HEK293 (cell line): ENCODE results near the gene CHKA.
"Not testable (repeated sequence)": the region's sequence is repeated elsewhere in the genome, so short reads cannot be mapped to it uniquely, and the experiment has no call there.

Experiments
- CTCF ChIA-PET: fragments of 350-600 bp; formaldehyde crosslinking; extraction: SDS; loops from one replicate; lab custom pipeline; 2021; ENCODE audit warnings: antibody characterized with exemption; lab: Yijun Ruan, JAX
- POLR2A ChIA-PET: fragments of 300-600 bp; formaldehyde crosslinking; extraction: SDS; loops from one replicate; lab custom pipeline; 2020; ENCODE audit warnings: antibody characterized with exemption, inconsistent platforms; lab: Yijun Ruan, JAX
- H3K27ac ChIP-seq: fragments of 200-500 bp; sonication (Bioruptor generic); 2 replicates; pipeline ENCODE4 v1.5.1; 2014; ENCODE audit warnings: low read depth, low read length, control low read depth, inconsistent platforms; ENCODE audit errors: extremely low read depth
- H3K36me3 ChIP-seq, 2 experiments: fragments of 200-500 bp in 1 of 2; sonication (Bioruptor generic) in 1 of 2; 1 replicate in 1 of 2; 2 replicates in 1 of 2; pipeline ENCODE4 v1.5.1; 2014 to 2017; ENCODE audit warnings: inconsistent platforms in 2 of 2, low read length in 2 of 2; ENCODE audit not compliant: control insufficient read depth in 2 of 2, insufficient read depth in 1 of 2
- H3K4me1 ChIP-seq: fragments of 200-500 bp; sonication (Bioruptor generic); 2 replicates; pipeline ENCODE4 v1.5.1; 2014; ENCODE audit warnings: mild to moderate bottlenecking, low read length, inconsistent platforms; ENCODE audit not compliant: control insufficient read depth, insufficient read depth
- H3K4me3 ChIP-seq: 2 replicates; pipeline ENCODE4 v1.5.1; 2011; ENCODE audit warnings: low read depth, mild to moderate bottlenecking, control low read depth, low read length, moderate library complexity
- H3K9me3 ChIP-seq: fragments of 200-500 bp; sonication (Bioruptor generic); 2 replicates; pipeline ENCODE4 v1.5.1; 2014; ENCODE audit warnings: low read depth, low read length, inconsistent platforms; ENCODE audit not compliant: control insufficient read depth, insufficient read depth
- BCL11A ChIP-seq: fragments of 450-650 bp; formaldehyde crosslinking; IDR thresholded peaks from 2 replicates; pipeline ENCODE4 v1.5.1; 2016; ENCODE audit warnings: low read depth, missing biosample characterization, missing genetic modification characterization
- GLI4 ChIP-seq: fragments of 450-650 bp; formaldehyde crosslinking; IDR thresholded peaks from 2 replicates; pipeline ENCODE4 v1.5.1; 2016; ENCODE audit warnings: missing biosample characterization, missing genetic modification characterization
- IKZF3 ChIP-seq: fragments of 450-650 bp; IDR thresholded peaks from 2 replicates; pipeline ENCODE4 v1.5.0; 2018; ENCODE audit warnings: missing biosample characterization, mild to moderate bottlenecking, missing genetic modification characterization, moderate library complexity
- MZF1 ChIP-seq: fragments of 450-650 bp; formaldehyde crosslinking; IDR thresholded peaks from 2 replicates; pipeline ENCODE4 v1.5.1; 2017; ENCODE audit warnings: missing biosample characterization, missing genetic modification characterization, borderline replicate concordance
- ZBTB11 ChIP-seq: fragments of 450-650 bp; formaldehyde crosslinking; conservative IDR thresholded peaks from 2 replicates; pipeline ENCODE4 v1.5.1; 2016; ENCODE audit warnings: low read depth, missing biosample characterization, missing genetic modification characterization
- ZBTB17 ChIP-seq: fragments of 450-650 bp; formaldehyde crosslinking; IDR thresholded peaks from 2 replicates; pipeline ENCODE4 v1.5.1; 2016; ENCODE audit warnings: missing biosample characterization, missing genetic modification characterization
- ZBTB48 ChIP-seq: fragments of 450-650 bp; formaldehyde crosslinking; IDR thresholded peaks from 2 replicates; pipeline ENCODE4 v1.5.1; 2016; ENCODE audit warnings: missing biosample characterization, missing genetic modification characterization
- ZIC2 ChIP-seq: fragments of 450-650 bp; formaldehyde crosslinking; IDR thresholded peaks from 2 replicates; pipeline ENCODE4 v1.5.1; 2016; ENCODE audit warnings: missing biosample characterization, missing genetic modification characterization
- ZNF18 ChIP-seq: fragments of 450-650 bp; formaldehyde crosslinking; IDR thresholded peaks from 2 replicates; pipeline ENCODE4 v1.5.1; 2016; ENCODE audit warnings: missing biosample characterization, missing genetic modification characterization
- ZNF19 ChIP-seq: fragments of 450-650 bp; formaldehyde crosslinking; IDR thresholded peaks from 2 replicates; pipeline ENCODE4; 2016; ENCODE audit warnings: missing biosample characterization, missing genetic modification characterization, low read depth
- ZNF221 ChIP-seq: fragments of 450-650 bp; formaldehyde crosslinking; IDR thresholded peaks from 2 replicates; pipeline ENCODE4 v1.5.1; 2017; ENCODE audit warnings: missing biosample characterization, missing genetic modification characterization, borderline replicate concordance
- ZNF302 ChIP-seq: fragments of 450-650 bp; formaldehyde crosslinking; IDR thresholded peaks from 2 replicates; pipeline ENCODE4 v1.5.1; 2016; ENCODE audit warnings: missing biosample characterization, missing genetic modification characterization, low read depth
- ZNF391 ChIP-seq: fragments of 450-650 bp; formaldehyde crosslinking; IDR thresholded peaks from 2 replicates; pipeline ENCODE4 v1.5.1; 2016; ENCODE audit warnings: low read depth, missing biosample characterization, missing genetic modification characterization, borderline replicate concordance
- ZNF394 ChIP-seq: fragments of 450-650 bp; formaldehyde crosslinking; IDR thresholded peaks from 2 replicates; pipeline ENCODE4 v1.5.1; 2016; ENCODE audit warnings: missing biosample characterization, missing genetic modification characterization, mild to moderate bottlenecking, moderate library complexity, borderline replicate concordance
- ZNF433 ChIP-seq: fragments of 450-650 bp; formaldehyde crosslinking; IDR thresholded peaks from 2 replicates; pipeline ENCODE4 v1.5.1; 2016; ENCODE audit warnings: missing biosample characterization, missing genetic modification characterization, low read depth
- ZNF530 ChIP-seq: fragments of 450-650 bp; formaldehyde crosslinking; IDR thresholded peaks from 2 replicates; pipeline ENCODE4 v1.5.1; 2016; ENCODE audit warnings: low read depth, missing biosample characterization, missing genetic modification characterization
- ZNF561 ChIP-seq: fragments of 450-650 bp; IDR thresholded peaks from 2 replicates; pipeline ENCODE4 v1.5.1; 2018; ENCODE audit warnings: missing biosample characterization, missing genetic modification characterization, borderline replicate concordance
- ZNF621 ChIP-seq: fragments of 450-650 bp; formaldehyde crosslinking; IDR thresholded peaks from 2 replicates; pipeline ENCODE4 v1.5.1; 2017; ENCODE audit warnings: missing biosample characterization, missing genetic modification characterization
- ZNF664 ChIP-seq: fragments of 450-650 bp; formaldehyde crosslinking; IDR thresholded peaks from 2 replicates; pipeline ENCODE4 v1.5.1; 2016; ENCODE audit warnings: missing biosample characterization, missing genetic modification characterization
- ZNF692 ChIP-seq: fragments of 450-650 bp; formaldehyde crosslinking; IDR thresholded peaks from 2 replicates; pipeline ENCODE4 v1.5.1; 2016; ENCODE audit warnings: missing biosample characterization, missing genetic modification characterization
- ZSCAN30 ChIP-seq: fragments of 450-650 bp; IDR thresholded peaks from 2 replicates; pipeline ENCODE4 v1.5.1; 2018; ENCODE audit warnings: missing biosample characterization, mild to moderate bottlenecking, missing genetic modification characterization, moderate library complexity

Gene CHKA

GRCh38 chr11:68093565-68093964, 27.6 kb downstream of the CHKA start (continued):
- TF ChIP-seq GLI4 (tag by site-specific recombination) (no peak), ZBTB11 (no peak), IKZF3 (tag by site-specific recombination) (no peak), ZBTB17 (tag by site-specific recombination) (no peak), ZNF221 (no peak), ZNF530 (tag by site-specific recombination) (no peak), ZNF19 (tag by site-specific recombination) (no peak), ZNF433 (tag by site-specific recombination) (no peak), ZNF394 (no peak), ZNF561 (no peak)

- H3K4me1 ChIP-seq, H3K9me3 ChIP-seq, H3K27ac ChIP-seq, CTCF ChIA-PET, H3K4me3 ChIP-seq, POLR2A ChIA-PET: not testable (repeated sequence)
- H3K36me3 ChIP-seq, result peaks cover 0 to 14% of the 10 kb centered on the region in 2 experiments; a peak in 1 of 3 replicates
Measured at GRCh38 chr11:68092946-68093345, 28.2 kb downstream of the CHKA start.

- no peaks in the 10 kb centered on the region for H3K9me3 ChIP-seq
- peaks cover 0 to 14% of the 10 kb centered on the region in 2 experiments; a peak in 1 of 3 replicates for H3K36me3 ChIP-seq
- H3K4me1 ChIP-seq, result no peaks in the 10 kb centered on the region
- POLR2A ChIA-PET, result no interaction called here
- no peak overlapping the region for H3K4me3 ChIP-seq
- no peak for TF ChIP-seq ZSCAN30 (tag by site-specific recombination)
- TF ChIP-seq ZNF692 (tag by site-specific recombination), result no peak
- no peak for TF ChIP-seq ZNF621
- H3K27ac ChIP-seq, result no peak overlapping the region
- CTCF ChIA-PET, result interaction anchor here (0.7 kb wide), 2 partner anchors 60 to 117 kb away, joined by 3 read pairs; no protein-coding TSS in a partner anchor
Measured at GRCh38 chr11:68092411-68092810, 28.8 kb downstream of the CHKA start.

- Histone ChIP-seq H3K27ac (no peak overlapping the region), H3K36me3 (peaks cover 0 to 14% of the 10 kb centered on the region in 2 experiments; a peak in 1 of 3 replicates), H3K4me3 (no peak overlapping the region), H3K4me1 (no peaks in the 10 kb centered on the region), H3K9me3 (no peaks in the 10 kb centered on the region)
- no peak for TF ChIP-seq ZNF302
- no peak for TF ChIP-seq ZNF664 (tag by site-specific recombination)
- TF ChIP-seq ZNF391, result no peak
- TF ChIP-seq ZNF692 (tag by site-specific recombination), result no peak
- no peak for TF ChIP-seq MZF1 (tag by site-specific recombination)
- no peak for TF ChIP-seq ZNF18
- TF ChIP-seq ZBTB48, result no peak
- TF ChIP-seq ZIC2 (tag by site-specific recombination), result no peak
- no peak for TF ChIP-seq BCL11A (tag by site-specific recombination)
- CTCF ChIA-PET, result interaction anchor here (0.7 kb wide), 1 partner anchor 78 kb away, joined by 3 read pairs; no protein-coding TSS in a partner anchor
- POLR2A ChIA-PET, result no interaction called here
Measured at GRCh38 chr11:68090706-68091105, 30.5 kb downstream of the CHKA start.
